ENCODE measurements around the gene FBXO45.

DNA sequence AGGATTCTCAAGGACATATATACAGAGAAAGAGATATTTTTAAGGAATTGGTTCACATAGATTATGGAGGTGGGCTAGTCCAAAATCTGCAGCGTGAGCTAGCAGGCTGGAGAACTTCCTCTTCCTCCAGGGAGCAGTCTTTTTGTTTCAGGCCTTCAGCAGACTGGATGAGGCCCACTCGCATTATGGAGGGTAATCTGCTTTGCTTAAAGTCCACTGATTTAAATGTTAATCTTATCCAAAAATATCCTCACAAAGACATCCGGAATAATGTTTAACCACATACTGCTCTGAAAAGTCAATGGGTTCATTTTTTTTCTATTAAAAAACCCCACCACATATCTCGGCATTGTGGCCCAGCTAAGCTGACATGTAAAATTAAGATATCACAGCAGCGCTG, 48.8 kb downstream of the FBXO45 start:
- TF ChIP-seq, protein P1, sequence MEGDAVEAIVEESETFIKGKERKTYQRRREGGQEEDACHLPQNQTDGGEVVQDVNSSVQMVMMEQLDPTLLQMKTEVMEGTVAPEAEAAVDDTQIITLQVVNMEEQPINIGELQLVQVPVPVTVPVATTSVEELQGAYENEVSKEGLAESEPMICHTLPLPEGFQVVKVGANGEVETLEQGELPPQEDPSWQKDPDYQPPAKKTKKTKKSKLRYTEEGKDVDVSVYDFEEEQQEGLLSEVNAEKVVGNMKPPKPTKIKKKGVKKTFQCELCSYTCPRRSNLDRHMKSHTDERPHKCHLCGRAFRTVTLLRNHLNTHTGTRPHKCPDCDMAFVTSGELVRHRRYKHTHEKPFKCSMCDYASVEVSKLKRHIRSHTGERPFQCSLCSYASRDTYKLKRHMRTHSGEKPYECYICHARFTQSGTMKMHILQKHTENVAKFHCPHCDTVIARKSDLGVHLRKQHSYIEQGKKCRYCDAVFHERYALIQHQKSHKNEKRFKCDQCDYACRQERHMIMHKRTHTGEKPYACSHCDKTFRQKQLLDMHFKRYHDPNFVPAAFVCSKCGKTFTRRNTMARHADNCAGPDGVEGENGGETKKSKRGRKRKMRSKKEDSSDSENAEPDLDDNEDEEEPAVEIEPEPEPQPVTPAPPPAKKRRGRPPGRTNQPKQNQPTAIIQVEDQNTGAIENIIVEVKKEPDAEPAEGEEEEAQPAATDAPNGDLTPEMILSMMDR (IDR thresholded peaks at IDR 0.05; ENCODE audit: insufficient read depth, low read depth, low read length), result no peak
- no peak for TF ChIP-seq EZH2 (IDR thresholded peaks at IDR 0.05; ENCODE audit: insufficient read depth, low read length)
